GM23248 (cell line): ENCODE results near the gene CD300E. TPM values are rescaled to one million over a fixed set of nuclear protein-coding genes. Genes with fewer than 3 reads are reported as not detected.

Source experiments
- DNase-seq: peaks from one replicate; pipeline ENCODE4 v3.0.0-alpha.2; 2015
- H2AFZ ChIP-seq: fragments of 200-600 bp; sonication (generic); 2 replicates; pipeline ENCODE4 v1.6.1; 2016; ENCODE audit warnings: antibody characterized with exemption
- H3F3A ChIP-seq: fragments of 200-600 bp; sonication (generic); 2 replicates; pipeline ENCODE4 v1.6.1; 2016; ENCODE audit warnings: mild to moderate bottlenecking, antibody characterized with exemption, mixed run types; ENCODE audit not compliant: insufficient read depth
- H3K27ac ChIP-seq: fragments of 200-600 bp; sonication (generic); 2 replicates; pipeline ENCODE4 v1.5.1; 2016; ENCODE audit warnings: mild to moderate bottlenecking
- H3K27me3 ChIP-seq: fragments of 200-600 bp; sonication (generic); replicated peaks from 2 replicates; pipeline ENCODE4 v1.6.1; 2016; ENCODE audit warnings: mild to moderate bottlenecking; ENCODE audit not compliant: insufficient read depth
- H3K36me3 ChIP-seq: fragments of 200-600 bp; sonication (generic); 2 replicates; pipeline ENCODE4 v1.6.1; 2016; ENCODE audit warnings: low read depth, mild to moderate bottlenecking
- H3K4me1 ChIP-seq: fragments of 200-600 bp; sonication (generic); 2 replicates; pipeline ENCODE4 v1.6.1; 2016; ENCODE audit warnings: mild to moderate bottlenecking; ENCODE audit not compliant: insufficient read depth
- H3K4me2 ChIP-seq: fragments of 200-600 bp; sonication (generic); one replicate; pipeline ENCODE4 v1.6.1; 2016; ENCODE audit warnings: mild to moderate bottlenecking; ENCODE audit not compliant: unreplicated experiment
- H3K4me3 ChIP-seq: fragments of 200-600 bp; sonication (generic); 2 replicates; pipeline ENCODE4 v1.5.1; 2016; ENCODE audit warnings: mild to moderate bottlenecking
- H3K79me2 ChIP-seq: fragments of 200-600 bp; sonication (generic); 2 replicates; pipeline ENCODE4 v1.6.1; 2016; ENCODE audit warnings: mild to moderate bottlenecking; ENCODE audit not compliant: insufficient read depth
- H3K9ac ChIP-seq: fragments of 200-600 bp; sonication (generic); 2 replicates; pipeline ENCODE4 v1.6.1; 2016; ENCODE audit warnings: mild to moderate bottlenecking
- H3K9me2 ChIP-seq: fragments of 200-600 bp; sonication (generic); 2 replicates; pipeline ENCODE4 v1.6.1; 2016; ENCODE audit warnings: mixed run types, mild to moderate bottlenecking, moderate library complexity; ENCODE audit not compliant: insufficient read depth
- H3K9me3 ChIP-seq: fragments of 200-600 bp; sonication (generic); one replicate; pipeline ENCODE4 v1.6.1; 2017; ENCODE audit warnings: low read depth
- H4K20me1 ChIP-seq: fragments of 200-600 bp; sonication (generic); 2 replicates; pipeline ENCODE4 v1.6.0; 2016; ENCODE audit not compliant: insufficient read depth
- EZH2 ChIP-seq: fragments of 200-600 bp; sonication (generic); IDR thresholded peaks from 2 replicates; pipeline ENCODE4 v1.6.1; 2018; ENCODE audit warnings: antibody characterized with exemption, mild to moderate bottlenecking; ENCODE audit not compliant: insufficient read depth, poor library complexity, severe bottlenecking
- EZH2phosphoT487 ChIP-seq: fragments of 200-600 bp; sonication (generic); IDR thresholded peaks from 2 replicates; pipeline ENCODE4 v1.6.1; 2018; ENCODE audit warnings: antibody characterized with exemption, moderate library complexity, mild to moderate bottlenecking, low read depth; ENCODE audit not compliant: insufficient read depth
- WGBS, 2 experiments: methylation state at CpG; one replicate each; pipeline ENCODE4 v1.1.6; 2015 to 2017; ENCODE audit warnings: low lambda C conversion rate in 2 of 2, low coverage in 1 of 2; ENCODE audit errors: missing lambda C conversion rate in 2 of 2; 5-methylcytosine and 5-hydroxymethylcytosine counted together
- in situ Hi-C: fragments of 300-500 bp; cut with MboI; formaldehyde crosslinking; loops from 2 replicates; pipeline ENCODE4 v1.15.0; 2020
- polyA plus RNA-seq: library from polyadenylated mRNA; unstranded; fragments of >200 nt; fragmentation: Nextera tagmentation; extraction: Ambion mirVana; gene quantifications from 2 replicates; pipeline ENCODE4 v1.2.1, GENCODE V29; 2016
- total RNA-seq: library from RNA; depleted of rRNA; stranded (reverse); fragments of >200 nt; shearing (Covaris generic); gene quantifications from 2 replicates; pipeline ENCODE4 v1.2.3, GENCODE V29; 2014

The CD300E gene
- total and polyA plus RNA-seq, 2 experiments from 2014 or later, result not detected

GRCh38 chr17:74647871-74648672, 24.5 kb upstream of the CD300E start:
- Histone ChIP-seq H3K36me3 (no peaks in the 10 kb centered on the region), H2AFZ (no peak overlapping the region), H4K20me1 (no peaks in the 10 kb centered on the region), H3K9me3 (no peaks in the 10 kb centered on the region), H3K9me2 (no peaks in the 10 kb centered on the region), H3K27ac (no peak overlapping the region), H3K79me2 (no peaks in the 10 kb centered on the region), H3K4me2 (no peak overlapping the region), H3F3A (no peaks in the 10 kb centered on the region), H3K4me1 (no peaks in the 10 kb centered on the region), H3K27me3 (peaks cover 48% of the 10 kb centered on the region), H3K9ac (no peak overlapping the region), H3K4me3 (no peak overlapping the region)
- in situ Hi-C loops, result no loop called here
- TF ChIP-seq EZH2phosphoT487, result no peak
- TF ChIP-seq EZH2, result no peak
- DNase-seq, result no peak
- WGBS, 2 experiments, result 14 to 20% methylated on average over 9 of the region's 9 CpGs

DNA sequence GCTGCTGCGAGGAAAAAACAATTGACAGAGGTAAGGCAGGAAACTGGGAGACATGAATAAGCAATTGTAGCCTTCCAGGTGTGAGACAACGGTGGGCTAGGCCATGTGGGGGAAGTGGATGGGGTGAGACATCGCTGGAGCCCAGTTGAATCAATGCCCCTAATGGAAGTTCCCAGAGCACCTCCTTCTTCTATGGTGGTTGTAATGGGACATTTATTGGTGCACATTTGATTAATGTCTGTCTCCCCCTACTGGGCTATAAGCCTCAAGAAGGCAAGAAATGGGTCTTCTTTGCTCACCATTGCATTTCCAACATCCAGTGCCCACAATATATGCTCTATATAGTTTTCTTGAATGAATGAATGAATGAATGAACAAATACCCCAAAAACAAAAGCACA, 22.7 kb upstream of the CD300E start:
- Histone ChIP-seq H3K27ac (no peak overlapping the region), H3K9me2 (no peaks in the 10 kb centered on the region), H3K4me1 (no peaks in the 10 kb centered on the region), H3K4me2 (no peak overlapping the region), H3K9ac (no peak overlapping the region), H3K79me2 (no peaks in the 10 kb centered on the region), H3K36me3 (no peaks in the 10 kb centered on the region), H3K27me3 (peaks cover 31% of the 10 kb centered on the region), H3K9me3 (no peaks in the 10 kb centered on the region), H4K20me1 (no peaks in the 10 kb centered on the region), H3F3A (no peaks in the 10 kb centered on the region), H3K4me3 (no peak overlapping the region), H2AFZ (no peak overlapping the region)
- 40 to 44% methylated on average over 3 of the region's 3 CpGs for WGBS, 2 experiments
- DNase-seq, result peak; percentile 30
- no peak for TF ChIP-seq EZH2phosphoT487
- no peak for TF ChIP-seq EZH2
- in situ Hi-C loops, result no loop called here

GRCh38 chr17:74645010-74645409, 21.5 kb upstream of the CD300E start:
- Histone ChIP-seq H3K27ac (no peak overlapping the region), H3K9ac (no peak overlapping the region), H4K20me1 (no peaks in the 10 kb centered on the region), H3K4me3 (no peak overlapping the region), H3K4me2 (no peak overlapping the region), H2AFZ (no peak overlapping the region), H3K9me3 (no peaks in the 10 kb centered on the region), H3K79me2 (no peaks in the 10 kb centered on the region), H3K9me2 (no peaks in the 10 kb centered on the region), H3K27me3 (peaks cover 19% of the 10 kb centered on the region), H3K36me3 (no peaks in the 10 kb centered on the region), H3K4me1 (no peaks in the 10 kb centered on the region), H3F3A (no peaks in the 10 kb centered on the region)
- DNase-seq, result no peak
- TF ChIP-seq EZH2 (no peak), EZH2phosphoT487 (no peak)
- in situ Hi-C loops, result no loop called here
- 36 to 41% methylated on average over 2 of the region's 2 CpGs for WGBS, 2 experiments

GRCh38 chr17:74644419-74644818, 20.9 kb upstream of the CD300E start:
- H3K9me3 ChIP-seq, result no peaks in the 10 kb centered on the region
- no peak overlapping the region for H2AFZ ChIP-seq
- DNase-seq, result no peak
- TF ChIP-seq EZH2phosphoT487 (no peak), EZH2 (no peak)
- H3K4me1 ChIP-seq, result no peaks in the 10 kb centered on the region
- in situ Hi-C loops, result no loop called here
- no peak overlapping the region for H3K9ac ChIP-seq
- H3K27ac ChIP-seq, result no peak overlapping the region
- H4K20me1 ChIP-seq, result no peaks in the 10 kb centered on the region
- H3K4me2 ChIP-seq, result no peak overlapping the region
- H3K79me2 ChIP-seq, result no peaks in the 10 kb centered on the region
- H3K9me2 ChIP-seq, result no peaks in the 10 kb centered on the region
- H3K4me3 ChIP-seq, result no peak overlapping the region
- H3K27me3 ChIP-seq, result peaks cover 13% of the 10 kb centered on the region; the same call in 1 of the 2 replicates
- WGBS, 2 experiments, result 54 to 59% methylated on average over 2 of the region's 2 CpGs
- H3K36me3 ChIP-seq, result no peaks in the 10 kb centered on the region
- H3F3A ChIP-seq, result no peaks in the 10 kb centered on the region
